Vagina (tissue), 2 donors: ENCODE data around the gene PBX4.

Experiments used
- POLR2A ChIP-seq, 2 donors: fragments of 450-650 bp; IDR thresholded peaks; one replicate each; pipeline ENCODE4 v1.6.1; 2017; ENCODE audit warnings: antibody characterized with exemption in 2 of 2, mild to moderate bottlenecking in 2 of 2, moderate library complexity in 2 of 2
- POLR2AphosphoS5 ChIP-seq, 2 donors: sonication (generic); formaldehyde crosslinking; IDR thresholded peaks; one replicate each; pipeline ENCODE4 v1.9.0; 2017; ENCODE audit warnings: antibody characterized with exemption in 2 of 2, mild to moderate bottlenecking in 2 of 2, low read depth in 1 of 2; ENCODE audit not compliant: insufficient read depth in 1 of 2
- TF ChIP-seq, protein P1 (sequence below), 3 experiments: fragments of 450-650 bp in 2 of 3; fragments of 200-600 bp in 1 of 3; sonication (generic) in 1 of 3; IDR thresholded peaks; one replicate each; pipeline ENCODE4 v1.5.1; 2017 to 2019; ENCODE audit warnings: antibody characterized with exemption in 3 of 3, mild to moderate bottlenecking in 2 of 3, moderate library complexity in 2 of 3

DNA sequence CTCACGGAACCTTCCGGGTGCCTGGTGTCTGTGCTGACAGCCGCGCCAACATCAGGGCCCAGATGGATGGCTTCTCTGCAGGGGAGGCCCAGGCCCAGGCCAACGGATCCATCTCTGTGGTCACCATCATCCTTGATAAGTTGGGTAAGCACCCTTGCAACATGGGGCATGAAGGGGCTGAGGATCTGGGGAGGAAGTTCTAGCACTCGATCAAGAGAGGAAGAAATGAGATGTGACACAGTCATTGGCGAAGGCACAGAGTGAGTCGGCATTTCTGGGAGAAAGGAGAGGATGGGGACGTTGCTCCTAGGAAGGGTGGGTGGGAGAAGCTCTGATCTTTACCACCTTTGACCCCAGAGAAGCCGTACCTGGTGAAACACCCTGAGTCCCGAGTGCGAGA is 76.0 kb downstream of the PBX4 start:
- TF ChIP-seq, protein P1, sequence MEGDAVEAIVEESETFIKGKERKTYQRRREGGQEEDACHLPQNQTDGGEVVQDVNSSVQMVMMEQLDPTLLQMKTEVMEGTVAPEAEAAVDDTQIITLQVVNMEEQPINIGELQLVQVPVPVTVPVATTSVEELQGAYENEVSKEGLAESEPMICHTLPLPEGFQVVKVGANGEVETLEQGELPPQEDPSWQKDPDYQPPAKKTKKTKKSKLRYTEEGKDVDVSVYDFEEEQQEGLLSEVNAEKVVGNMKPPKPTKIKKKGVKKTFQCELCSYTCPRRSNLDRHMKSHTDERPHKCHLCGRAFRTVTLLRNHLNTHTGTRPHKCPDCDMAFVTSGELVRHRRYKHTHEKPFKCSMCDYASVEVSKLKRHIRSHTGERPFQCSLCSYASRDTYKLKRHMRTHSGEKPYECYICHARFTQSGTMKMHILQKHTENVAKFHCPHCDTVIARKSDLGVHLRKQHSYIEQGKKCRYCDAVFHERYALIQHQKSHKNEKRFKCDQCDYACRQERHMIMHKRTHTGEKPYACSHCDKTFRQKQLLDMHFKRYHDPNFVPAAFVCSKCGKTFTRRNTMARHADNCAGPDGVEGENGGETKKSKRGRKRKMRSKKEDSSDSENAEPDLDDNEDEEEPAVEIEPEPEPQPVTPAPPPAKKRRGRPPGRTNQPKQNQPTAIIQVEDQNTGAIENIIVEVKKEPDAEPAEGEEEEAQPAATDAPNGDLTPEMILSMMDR (IDR thresholded peaks at IDR 0.05) = no peak
- TF ChIP-seq POLR2A (IDR thresholded peaks at IDR 0.05) = no peak
- TF ChIP-seq POLR2AphosphoS5 (IDR thresholded peaks at IDR 0.05; ENCODE audit: insufficient read depth in 1 of 2, low read depth in 1 of 2) = no peak
